MM.1S (cell line): ENCODE results near the gene AANAT.
"Not testable (repeated sequence)": the region's sequence is repeated elsewhere in the genome, so short reads cannot be mapped to it uniquely, and the experiment has no call there.

Source experiments
- DNase-seq: peaks from one replicate; pipeline ENCODE4 v3.0.0-alpha.2; 2015
- H2AFZ ChIP-seq: fragments of 300-600 bp; sonication (generic); 2 replicates; pipeline ENCODE4 v1.6.0; 2016; ENCODE audit warnings: antibody characterized with exemption, low read length
- H3F3A ChIP-seq: fragments of 300-600 bp; sonication (generic); 2 replicates; pipeline ENCODE4 v1.6.1; 2016; ENCODE audit warnings: mild to moderate bottlenecking, antibody characterized with exemption, low read length, moderate library complexity, mixed read lengths; ENCODE audit not compliant: insufficient read depth
- H3K27ac ChIP-seq: fragments of 300-600 bp; sonication (generic); 2 replicates; pipeline ENCODE4 v1.5.1; 2016; ENCODE audit warnings: mild to moderate bottlenecking, low read length
- H3K27me3 ChIP-seq: fragments of 300-600 bp; sonication (generic); replicated peaks from 2 replicates; pipeline ENCODE4 v1.6.0; 2016; ENCODE audit warnings: low read length; ENCODE audit not compliant: insufficient read depth
- H3K36me3 ChIP-seq: fragments of 300-600 bp; sonication (generic); replicated peaks from 2 replicates; pipeline ENCODE4 v1.6.1; 2016; ENCODE audit warnings: mild to moderate bottlenecking, low read length, mixed read lengths; ENCODE audit not compliant: insufficient read depth
- H3K4me1 ChIP-seq: fragments of 300-600 bp; sonication (generic); 2 replicates; pipeline ENCODE4 v1.6.1; 2016; ENCODE audit warnings: low read length, mixed read lengths
- H3K4me2 ChIP-seq: fragments of 300-600 bp; sonication (generic); 2 replicates; pipeline ENCODE4 v1.6.0; 2016; ENCODE audit warnings: low read depth, low read length
- H3K4me3 ChIP-seq: fragments of 300-600 bp; sonication (generic); 2 replicates; pipeline ENCODE4 v1.5.1; 2016; ENCODE audit warnings: low read length, mixed read lengths
- H3K79me2 ChIP-seq: fragments of 300-600 bp; sonication (generic); 2 replicates; pipeline ENCODE4 v1.6.1; 2016; ENCODE audit warnings: mixed run types, low read length, mixed read lengths
- H3K9ac ChIP-seq: fragments of 300-600 bp; sonication (generic); 2 replicates; pipeline ENCODE4 v1.6.1; 2016; ENCODE audit warnings: low read length, mixed read lengths
- H3K9me2 ChIP-seq: fragments of 300-600 bp; sonication (generic); replicated peaks from 2 replicates; pipeline ENCODE4 v1.6.1; 2016; ENCODE audit warnings: mild to moderate bottlenecking, low read length, mixed read lengths; ENCODE audit not compliant: insufficient read depth
- H3K9me3 ChIP-seq: fragments of 300-600 bp; sonication (generic); replicated peaks from 2 replicates; pipeline ENCODE4 v1.6.1; 2016; ENCODE audit warnings: mild to moderate bottlenecking, low read length, mixed read lengths; ENCODE audit not compliant: insufficient read depth
- H4K20me1 ChIP-seq: fragments of 300-600 bp; sonication (generic); 2 replicates; pipeline ENCODE4 v1.6.1; 2016; ENCODE audit warnings: mild to moderate bottlenecking, low read length, moderate library complexity, mixed read lengths; ENCODE audit not compliant: insufficient read depth
- CTCF ChIP-seq: fragments of 300-600 bp; sonication (generic); IDR thresholded peaks from 2 replicates; pipeline ENCODE4 v1.5.1; 2016; ENCODE audit warnings: antibody characterized with exemption, low read length, mixed read lengths
- EZH2 ChIP-seq: fragments of 300-600 bp; sonication (generic); optimal IDR thresholded peaks from 2 replicates; pipeline ENCODE3; 2017; ENCODE audit warnings: low read depth, mild to moderate bottlenecking, antibody characterized with exemption, low read length, mixed read lengths
- EZH2phosphoT487 ChIP-seq: fragments of 300-600 bp; sonication (generic); IDR thresholded peaks from 2 replicates; pipeline ENCODE4 v1.6.1; 2018; ENCODE audit warnings: antibody characterized with exemption, low read length

The AANAT gene

GRCh38 chr17:76506408-76507345 is 39.3 kb downstream of the AANAT start:
- H3K4me3 ChIP-seq, result no peak overlapping the region
- no peaks in the 10 kb centered on the region for H3F3A ChIP-seq
- DNase-seq, result peak; percentile 83
- no peaks in the 10 kb centered on the region for H3K27me3 ChIP-seq
- no peaks in the 10 kb centered on the region for H3K9me3 ChIP-seq
- no peaks in the 10 kb centered on the region for H4K20me1 ChIP-seq
- no peaks in the 10 kb centered on the region for H3K9me2 ChIP-seq
- no peak overlapping the region for H3K27ac ChIP-seq
- H3K36me3 ChIP-seq, result no peaks in the 10 kb centered on the region
- no peak for TF ChIP-seq EZH2
- peak; percentile 94 for TF ChIP-seq CTCF
- H3K4me2 ChIP-seq, result peak overlapping the region; percentile 29; the same call in 1 of the 2 replicates
- no peaks in the 10 kb centered on the region for H3K79me2 ChIP-seq
- H3K9ac ChIP-seq, result peak overlapping the region; percentile 26; the same call in 1 of the 2 replicates
- H3K4me1 ChIP-seq, result peaks cover 12% of the 10 kb centered on the region
- H2AFZ ChIP-seq, result peak overlapping the region; percentile 74

GRCh38 chr17:76508472-76509063 is 41.2 kb downstream of the AANAT start:
- H3K9me3 ChIP-seq, H3F3A ChIP-seq, H3K79me2 ChIP-seq, H3K36me3 ChIP-seq, H3K27me3 ChIP-seq, H3K27ac ChIP-seq, H3K9me2 ChIP-seq, DNase-seq, H3K4me2 ChIP-seq, H3K9ac ChIP-seq, H3K4me3 ChIP-seq, H2AFZ ChIP-seq, H4K20me1 ChIP-seq, H3K4me1 ChIP-seq: not testable (repeated sequence)

- DNase-seq, result no peak
- Histone ChIP-seq H3K27ac (no peak overlapping the region), H3K9me2 (no peaks in the 10 kb centered on the region), H3K36me3 (no peaks in the 10 kb centered on the region), H3K4me2 (no peak overlapping the region), H3F3A (no peaks in the 10 kb centered on the region; the same call in 1 of the 2 replicates), H3K9ac (no peak overlapping the region), H2AFZ (no peak overlapping the region), H3K4me1 (peaks cover 11% of the 10 kb centered on the region), H3K9me3 (no peaks in the 10 kb centered on the region), H3K27me3 (no peaks in the 10 kb centered on the region), H3K79me2 (no peaks in the 10 kb centered on the region), H4K20me1 (no peaks in the 10 kb centered on the region), H3K4me3 (no peak overlapping the region)
- TF ChIP-seq EZH2phosphoT487 (no peak), CTCF (no peak), EZH2 (no peak)
These were observed 43.4 kb downstream of the AANAT start for GRCh38 chr17:76510831-76511244.
